ENCODE results near the gene PALS2.

PALS2 gene

GRCh38 chr7:24595671-24596418, 22.6 kb downstream of the PALS2 start:
- no peak for DNase-seq

GRCh38 chr7:24597014-24597413, 23.8 kb downstream of the PALS2 start:
- DNase-seq: no peak

- DNase-seq: no peak
These were observed 28.3 kb downstream of the PALS2 start for GRCh38 chr7:24601600-24601999.

- no peak for DNase-seq
These were observed 29.7 kb downstream of the PALS2 start for GRCh38 chr7:24602860-24603456.

GRCh38 chr7:24604630-24605029, 31.4 kb downstream of the PALS2 start:
- no peak for DNase-seq

- no peak for DNase-seq
These were observed 35.3 kb downstream of the PALS2 start for GRCh38 chr7:24608504-24608903.

GRCh38 chr7:24609059-24609458, 35.8 kb downstream of the PALS2 start:
- DNase-seq: no peak

- no peak for DNase-seq
These were observed 36.3 kb downstream of the PALS2 start for GRCh38 chr7:24609570-24609969.

GRCh38 chr7:24611130-24611529, 37.9 kb downstream of the PALS2 start:
- no peak for DNase-seq

- DNase-seq: no peak
These were observed 44.8 kb downstream of the PALS2 start for GRCh38 chr7:24617957-24618616.

GRCh38 chr7:24619978-24620377, 46.7 kb downstream of the PALS2 start:
- DNase-seq: no peak

GRCh38 chr7:24622646-24623182, 49.5 kb downstream of the PALS2 start:
- DNase-seq: no peak

All from stimulated activated CD4-positive, alpha-beta T cell treated with anti-CD3 and anti-CD28 coated beads, Interleukin-15, amount 100 ng/mL, for 24 hours (primary cell).